Activated CD8-positive, alpha-beta memory T cell treated with anti-CD3 and anti-CD28 coated beads, Interleukin-2, amount 10 ng/mL, durations not matched to agents 7 days and 5 days (primary cell): ENCODE data around the gene DLEC1. TPM values are rescaled to one million over a fixed set of nuclear protein-coding genes. Genes with fewer than 3 reads are reported as not detected.
A peak's percentile ranks its signal among the peaks of the same experiment; 100 is the strongest.
"Not testable (repeated sequence)": the region's sequence is repeated elsewhere in the genome, so short reads cannot be mapped to it uniquely, and the experiment has no call there.

Source experiments
- ATAC-seq: fragments of 150-1000 bp; cut with Tn5 transposase; one replicate; pipeline ENCODE4 v1.10.0; 2021; ENCODE audit warnings: moderate library complexity
- CTCF ChIA-PET: fragments of 350-600 bp; sonication (Branson Sonifier 250); formaldehyde crosslinking; loops from one replicate; lab custom pipeline; 2021; ENCODE audit warnings: antibody characterized with exemption; lab: Charles Lee
- DNase-seq: peaks from one replicate; pipeline ENCODE4 v3.0.0-alpha.2; 2020
- H3K27ac Mint-ChIP-seq: one replicate; pipeline ENCODE4 v1.8.0; 2021; ENCODE audit warnings: mild to moderate bottlenecking, mixed read lengths
- H3K27me3 Mint-ChIP-seq: one replicate; pipeline ENCODE4 v1.8.0; 2021; ENCODE audit warnings: mixed read lengths
- H3K36me3 Mint-ChIP-seq: one replicate; pipeline ENCODE4 v1.8.0; 2021; ENCODE audit warnings: mild to moderate bottlenecking, mixed read lengths
- H3K4me1 Mint-ChIP-seq: one replicate; pipeline ENCODE4 v1.8.0; 2021; ENCODE audit warnings: mixed read lengths
- H3K4me3 Mint-ChIP-seq: one replicate; pipeline ENCODE4 v1.8.0; 2021; ENCODE audit warnings: mild to moderate bottlenecking, moderate library complexity, mixed read lengths
- H3K9me3 Mint-ChIP-seq: one replicate; pipeline ENCODE4 v1.8.0; 2022; ENCODE audit warnings: low read depth, mixed read lengths
- total RNA-seq, 2 experiments: library from RNA; stranded (reverse); gene quantifications; one replicate each; pipeline ENCODE4 v1.2.3, GENCODE V29; 2021

The DLEC1 gene
- total RNA-seq, 2 experiments from 2014 or later = 0.26 to 1.1 TPM

- Mint-ChIP-seq H3K36me3 (peaks cover 10% of the 10 kb centered on the region), H3K27me3 (peaks cover 2% of the 10 kb centered on the region), H3K9me3 (peaks cover 7% of the 10 kb centered on the region), H3K4me3 (peak overlapping the region; percentile 55), H3K4me1 (peaks cover 30% of the 10 kb centered on the region), H3K27ac (peak overlapping the region; percentile 95)
- no peak for DNase-seq
- CTCF ChIA-PET = interaction anchor here (0.7 to 3.0 kb wide), 7 partner anchors 33 to 185 kb away, joined by 3 to 17 read pairs (median 6); partner anchors contain the start of gene ACAA1
- no peak for ATAC-seq
Measured at GRCh38 chr3:38040401-38040800, 1.4 kb downstream of the DLEC1 start.

GRCh38 chr3:38043486-38043885, 4.5 kb downstream of the DLEC1 start:
- Mint-ChIP-seq H3K9me3 (no peaks in the 10 kb centered on the region), H3K36me3 (peaks cover 1% of the 10 kb centered on the region), H3K4me1 (peaks cover 19% of the 10 kb centered on the region), H3K4me3 (no peak overlapping the region), H3K27ac (no peak overlapping the region), H3K27me3 (peaks cover 2% of the 10 kb centered on the region)
- CTCF ChIA-PET = no interaction called here
- no peak for DNase-seq
- no peak for ATAC-seq

- H3K27ac Mint-ChIP-seq = no peak overlapping the region
- no peaks in the 10 kb centered on the region for H3K4me1 Mint-ChIP-seq
- CTCF ChIA-PET = no interaction called here
- no peaks in the 10 kb centered on the region for H3K9me3 Mint-ChIP-seq
- no peak overlapping the region for H3K4me3 Mint-ChIP-seq
- ATAC-seq (no peak), DNase-seq (no peak)
- no peaks in the 10 kb centered on the region for H3K27me3 Mint-ChIP-seq
- no peaks in the 10 kb centered on the region for H3K36me3 Mint-ChIP-seq
Measured at GRCh38 chr3:38046027-38046426, 7.0 kb downstream of the DLEC1 start.

- DNase-seq = no peak
- no peaks in the 10 kb centered on the region for H3K4me1 Mint-ChIP-seq
- no peaks in the 10 kb centered on the region for H3K36me3 Mint-ChIP-seq
- ATAC-seq = no peak
- H3K4me3 Mint-ChIP-seq = no peak overlapping the region
- no peak overlapping the region for H3K27ac Mint-ChIP-seq
- CTCF ChIA-PET = no interaction called here
- no peaks in the 10 kb centered on the region for H3K9me3 Mint-ChIP-seq
- no peaks in the 10 kb centered on the region for H3K27me3 Mint-ChIP-seq
Measured at GRCh38 chr3:38046821-38047220, 7.8 kb downstream of the DLEC1 start.

- ATAC-seq (no peak), DNase-seq (no peak)
- no peak overlapping the region for H3K27ac Mint-ChIP-seq
- H3K4me3 Mint-ChIP-seq = no peak overlapping the region
- no peaks in the 10 kb centered on the region for H3K9me3 Mint-ChIP-seq
- no peaks in the 10 kb centered on the region for H3K36me3 Mint-ChIP-seq
- H3K4me1 Mint-ChIP-seq = no peaks in the 10 kb centered on the region
- CTCF ChIA-PET = no interaction called here
- H3K27me3 Mint-ChIP-seq = no peaks in the 10 kb centered on the region
Measured at GRCh38 chr3:38047896-38048295, 8.9 kb downstream of the DLEC1 start.

- Mint-ChIP-seq H3K4me1 (peaks cover 4% of the 10 kb centered on the region), H3K9me3 (no peaks in the 10 kb centered on the region), H3K27ac (no peak overlapping the region), H3K4me3 (no peak overlapping the region), H3K27me3 (no peaks in the 10 kb centered on the region), H3K36me3 (no peaks in the 10 kb centered on the region)
- CTCF ChIA-PET = no interaction called here
- DNase-seq (no peak), ATAC-seq (no peak)
Measured at GRCh38 chr3:38049358-38050126, 10.5 kb downstream of the DLEC1 start.

GRCh38 chr3:38051131-38051530, 12.1 kb downstream of the DLEC1 start:
- no peak overlapping the region for H3K27ac Mint-ChIP-seq
- H3K4me1 Mint-ChIP-seq = peaks cover 13% of the 10 kb centered on the region
- no peaks in the 10 kb centered on the region for H3K27me3 Mint-ChIP-seq
- no peak for ATAC-seq
- H3K36me3 Mint-ChIP-seq = no peaks in the 10 kb centered on the region
- CTCF ChIA-PET = no interaction called here
- DNase-seq = no peak
- no peaks in the 10 kb centered on the region for H3K9me3 Mint-ChIP-seq
- no peak overlapping the region for H3K4me3 Mint-ChIP-seq

GRCh38 chr3:38053286-38053685, 14.3 kb downstream of the DLEC1 start:
- CTCF ChIA-PET, ATAC-seq: not testable (repeated sequence)

GRCh38 chr3:38053813-38054498, 14.9 kb downstream of the DLEC1 start:
- H3K27me3 Mint-ChIP-seq, H3K4me3 Mint-ChIP-seq, H3K27ac Mint-ChIP-seq, DNase-seq, H3K9me3 Mint-ChIP-seq, H3K36me3 Mint-ChIP-seq: not testable (repeated sequence)
- peaks cover 13% of the 10 kb centered on the region for H3K4me1 Mint-ChIP-seq
- ATAC-seq = peak; percentile 23
- CTCF ChIA-PET = interaction anchor here (0.6 kb wide), 1 partner anchor 95 kb away, joined by 3 read pairs; no protein-coding TSS in a partner anchor

More at GRCh38 chr3:38053286-38053685, 14.3 kb downstream of the DLEC1 start:
- not testable (repeated sequence) for H3K4me3 Mint-ChIP-seq, DNase-seq, H3K27me3 Mint-ChIP-seq, H3K27ac Mint-ChIP-seq, H3K36me3 Mint-ChIP-seq, H3K9me3 Mint-ChIP-seq
- peaks cover 13% of the 10 kb centered on the region for H3K4me1 Mint-ChIP-seq

- Mint-ChIP-seq H3K36me3 (no peaks in the 10 kb centered on the region), H3K27me3 (no peaks in the 10 kb centered on the region), H3K4me1 (peaks cover 13% of the 10 kb centered on the region), H3K27ac (peak overlapping the region; percentile 45), H3K4me3 (no peak overlapping the region), H3K9me3 (no peaks in the 10 kb centered on the region)
- CTCF ChIA-PET = interaction anchor here (0.6 kb wide), 1 partner anchor 94 kb away, joined by 3 read pairs; no protein-coding TSS in a partner anchor
- peak; percentile 64 for ATAC-seq
- DNase-seq = peak; percentile 50
Measured at GRCh38 chr3:38054499-38055001, 15.5 kb downstream of the DLEC1 start.

- Mint-ChIP-seq H3K27me3 (no peaks in the 10 kb centered on the region), H3K27ac (no peak overlapping the region), H3K4me1 (peaks cover 13% of the 10 kb centered on the region), H3K9me3 (no peaks in the 10 kb centered on the region), H3K4me3 (no peak overlapping the region), H3K36me3 (no peaks in the 10 kb centered on the region)
- CTCF ChIA-PET = no interaction called here
- no peak for ATAC-seq
- no peak for DNase-seq
Measured at GRCh38 chr3:38059148-38059547, 20.1 kb downstream of the DLEC1 start.

- no peak overlapping the region for H3K4me3 Mint-ChIP-seq
- H3K4me1 Mint-ChIP-seq = peaks cover 9% of the 10 kb centered on the region
- CTCF ChIA-PET = no interaction called here
- no peaks in the 10 kb centered on the region for H3K27me3 Mint-ChIP-seq
- no peak for DNase-seq
- no peak for ATAC-seq
- no peak overlapping the region for H3K27ac Mint-ChIP-seq
- H3K36me3 Mint-ChIP-seq = no peaks in the 10 kb centered on the region
- H3K9me3 Mint-ChIP-seq = no peaks in the 10 kb centered on the region
Measured at GRCh38 chr3:38059591-38059990, 20.6 kb downstream of the DLEC1 start.

GRCh38 chr3:38062809-38063208, 23.8 kb downstream of the DLEC1 start:
- CTCF ChIA-PET = no interaction called here
- no peak overlapping the region for H3K4me3 Mint-ChIP-seq
- H3K27me3 Mint-ChIP-seq = peaks cover 3% of the 10 kb centered on the region
- peaks cover 2% of the 10 kb centered on the region for H3K36me3 Mint-ChIP-seq
- DNase-seq = no peak
- no peaks in the 10 kb centered on the region for H3K4me1 Mint-ChIP-seq
- no peaks in the 10 kb centered on the region for H3K9me3 Mint-ChIP-seq
- no peak overlapping the region for H3K27ac Mint-ChIP-seq
- ATAC-seq = no peak

- ATAC-seq, CTCF ChIA-PET, H3K9me3 Mint-ChIP-seq, H3K27me3 Mint-ChIP-seq, H3K4me3 Mint-ChIP-seq, H3K4me1 Mint-ChIP-seq, H3K27ac Mint-ChIP-seq, DNase-seq, H3K36me3 Mint-ChIP-seq: not testable (repeated sequence)
Measured at GRCh38 chr3:38064453-38064852, 25.4 kb downstream of the DLEC1 start.
